Measurements from ENCODE around the gene MANSC1. TPM values are rescaled to one million over a fixed set of nuclear protein-coding genes. Genes with fewer than 3 reads are reported as not detected.

Gene MANSC1
- total and polyA plus RNA-seq, 10 of the 15 experiments (the other 5 are each of a cell fraction or from before 2014, with no cell fraction given) = 0.02 to 0.23 (median 0.11) TPM; not detected in 2

DNA sequence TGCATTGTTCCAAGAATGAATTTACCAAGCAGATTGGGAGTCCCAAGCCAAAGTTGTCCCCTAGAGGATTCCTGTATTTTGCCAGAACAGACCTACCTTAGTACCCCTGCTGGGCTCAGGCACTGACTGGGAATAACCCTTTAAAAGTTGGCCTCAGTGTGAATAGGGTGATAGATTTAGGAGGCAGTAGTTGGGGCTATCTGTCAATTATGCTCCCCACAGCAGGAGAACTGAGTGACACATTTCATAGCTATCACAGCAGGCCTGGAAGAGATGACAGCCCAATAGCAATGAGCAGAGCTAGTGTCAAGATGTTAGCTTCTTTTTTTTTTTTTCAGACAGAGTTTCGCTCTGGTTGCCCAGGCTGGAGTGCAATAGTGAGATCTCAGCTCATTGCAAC is 68.9 kb downstream of the MANSC1 start:
- DNase-seq (ENCODE audit: low read depth, low spot score) (no peak), ATAC-seq (no peak), FAIRE-seq (no peak)
- intact Hi-C loops (cut with micrococcal nuclease; ENCODE audit: unreplicated experiment) (no loop called here), in situ Hi-C loops (cut with MboI) (no loop called here)
- TF ChIP-seq E4F1 (IDR thresholded peaks at IDR 0.05; ENCODE audit: borderline replicate concordance, partially characterized antibody) (no peak), CBX5 (IDR thresholded peaks at IDR 0.05; ENCODE audit: low read depth) (no peak), CHD4 (IDR thresholded peaks at IDR 0.05) (no peak), RAD51 (IDR thresholded peaks at IDR 0.05) (no peak), PAX8 (IDR thresholded peaks at IDR 0.05) (no peak)
- H3K27me3 ChIP-seq (replicated peaks in 1 of 2; ENCODE audit: control insufficient read depth in 2 of 2, insufficient read depth in 2 of 2, low read length in 1 of 2) = peaks cover 0 to 5% of the 10 kb centered on the region in 2 experiments; a peak in 1 of 4 replicates
- H3K4me2 ChIP-seq (ENCODE audit: control insufficient read depth, insufficient read depth) = no peak overlapping the region
- H2AFZ ChIP-seq (ENCODE audit: control insufficient read depth, low read depth, low read length) = no peak overlapping the region
- H3K27ac ChIP-seq (ENCODE audit: control insufficient read depth, insufficient read depth) = no peak overlapping the region
- no peaks in the 10 kb centered on the region for H3K79me2 ChIP-seq (ENCODE audit: control insufficient read depth, insufficient read depth, low read length)
- H3K9me3 ChIP-seq (replicated peaks; ENCODE audit: control insufficient read depth, insufficient read depth, low read length) = no peaks in the 10 kb centered on the region
- ChIA-PET SMC1A (ENCODE audit: uncharacterized antibody, unreplicated experiment) (interaction anchor here (1.1 kb wide), 1 partner anchor 145 kb away, joined by 3 read pairs; no protein-coding TSS in a partner anchor), RAD21 (ENCODE audit: unreplicated experiment) (interaction anchor here (0.6 kb wide), 1 partner anchor 1510 kb away, joined by 3 read pairs; no protein-coding TSS in a partner anchor), POLR2A (no interaction called here), CTCF (interaction anchor here (0.7 kb wide), 1 partner anchor 1036 kb away, joined by 3 read pairs; no protein-coding TSS in a partner anchor)
- 0% methylated on average over 1 of the region's 1 CpG for WGBS (ENCODE audit: insufficient coverage, insufficient replicate concordance, low lambda C conversion rate, missing lambda C conversion rate)
- H3K4me1 ChIP-seq (ENCODE audit: control insufficient read depth, insufficient read depth, low read length) = no peaks in the 10 kb centered on the region
- H3K9ac ChIP-seq (ENCODE audit: control insufficient read depth, insufficient read depth, low read length) = no peak overlapping the region
- H3K4me3 ChIP-seq = no peak overlapping the region
- no TSS peak for BruUV-seq (replicated peaks)
- H3K36me3 ChIP-seq (ENCODE audit: control insufficient read depth in 2 of 2, insufficient read depth in 2 of 2, low read length in 1 of 2) = no peaks in the 10 kb centered on the region
- no peaks in the 10 kb centered on the region for H4K20me1 ChIP-seq (ENCODE audit: control insufficient read depth, insufficient read depth)

Data from GM12878 (cell line).